Neural cell (in vitro differentiated cells): Measurements from ENCODE around the gene YPEL1. TPM values are rescaled to one million over a fixed set of nuclear protein-coding genes. Genes with fewer than 3 reads are reported as not detected.

Source experiments
- H2AFZ ChIP-seq: fragments of 200-600, 300-800 bp; sonication (generic), shearing (Covaris generic); 2 replicates; pipeline ENCODE4 v1.6.0; 2014; ENCODE audit warnings: low read depth, mild to moderate bottlenecking, antibody characterized with exemption, low read length, moderate library complexity
- H3F3A ChIP-seq: fragments of 200-600 bp; shearing (Covaris generic); 2 replicates; pipeline ENCODE4 v1.6.1; 2016; ENCODE audit warnings: mild to moderate bottlenecking, moderate library complexity, mixed read lengths, antibody characterized with exemption, low read length; ENCODE audit not compliant: insufficient read depth, poor library complexity, severe bottlenecking
- H3K27ac ChIP-seq: fragments of 200-600, 300-800 bp; sonication (generic), shearing (Covaris generic); 2 replicates; pipeline ENCODE4 v1.5.1; 2014; ENCODE audit warnings: mild to moderate bottlenecking, low read length, moderate library complexity
- H3K27me3 ChIP-seq: fragments of 300-800, 200-600 bp; sonication (generic), shearing (Covaris generic); 2 replicates; pipeline ENCODE4 v1.6.0; 2014; ENCODE audit warnings: mild to moderate bottlenecking, low read depth, low read length, moderate library complexity; ENCODE audit not compliant: insufficient read depth
- H3K36me3 ChIP-seq: fragments of 300-800, 200-600 bp; sonication (generic), shearing (Covaris generic); 2 replicates; pipeline ENCODE4 v1.5.1; 2014; ENCODE audit warnings: mild to moderate bottlenecking, antibody characterized with exemption, low read length, moderate library complexity; ENCODE audit not compliant: insufficient read depth
- H3K4me2 ChIP-seq: fragments of 300-800, 200-600 bp; sonication (generic), shearing (Covaris generic); 2 replicates; pipeline ENCODE4 v1.6.0; 2014; ENCODE audit warnings: mild to moderate bottlenecking, low read length
- H3K4me3 ChIP-seq: fragments of 300-800, 200-600 bp; sonication (generic), shearing (Covaris generic); 2 replicates; pipeline ENCODE4 v1.5.1; 2014; ENCODE audit warnings: mild to moderate bottlenecking, low read length, moderate library complexity
- H3K79me2 ChIP-seq: fragments of 200-600 bp; shearing (Covaris generic); replicated peaks from 2 replicates; pipeline ENCODE4 v1.6.0; 2014; ENCODE audit warnings: mild to moderate bottlenecking, low read length, moderate library complexity; ENCODE audit not compliant: insufficient read depth
- H3K9ac ChIP-seq: fragments of 300-800, 200-600 bp; sonication (generic), shearing (Covaris generic); 2 replicates; pipeline ENCODE4 v1.6.1; 2016; ENCODE audit warnings: mild to moderate bottlenecking, low read length, mixed read lengths
- H3K9me2 ChIP-seq: fragments of 200-600 bp; shearing (Covaris generic); 2 replicates; pipeline ENCODE4 v1.6.1; 2016; ENCODE audit warnings: mild to moderate bottlenecking, low read length, mixed read lengths; ENCODE audit not compliant: insufficient read depth
- H3K9me3 ChIP-seq: fragments of 200-600, 300-800 bp; sonication (generic), shearing (Covaris generic); 2 replicates; pipeline ENCODE4 v1.6.1; 2016; ENCODE audit warnings: mild to moderate bottlenecking, mixed run types, low read length, moderate library complexity, mixed read lengths
- H4K20me1 ChIP-seq: fragments of 200-600 bp; shearing (Covaris generic); 2 replicates; pipeline ENCODE4 v1.6.1; 2016; ENCODE audit warnings: mild to moderate bottlenecking, mixed run types; ENCODE audit not compliant: insufficient read depth
- CTCF ChIP-seq: fragments of 450-650 bp; IDR thresholded peaks from 2 replicates; pipeline ENCODE4 v1.5.1; 2014; ENCODE audit warnings: antibody characterized with exemption, mild to moderate bottlenecking, moderate library complexity; ENCODE audit not compliant: poor library complexity, severe bottlenecking
- EP300 ChIP-seq: fragments of 450-650 bp; conservative IDR thresholded peaks from 2 replicates; pipeline ENCODE4 v1.6.1; 2014; ENCODE audit warnings: antibody characterized with exemption, mild to moderate bottlenecking, moderate library complexity; ENCODE audit not compliant: poor library complexity, severe bottlenecking
- EZH2 ChIP-seq: fragments of 200-600, 300-800 bp; shearing (Covaris generic), sonication (generic); IDR thresholded peaks from 2 replicates; pipeline ENCODE4 v1.6.1; 2014; ENCODE audit warnings: antibody characterized with exemption, low read length, borderline replicate concordance, mild to moderate bottlenecking; ENCODE audit not compliant: insufficient read depth, poor library complexity, severe bottlenecking
- MXI1 ChIP-seq: fragments of 450-650 bp; conservative IDR thresholded peaks from 2 replicates; pipeline ENCODE4 v1.6.1; 2014; ENCODE audit warnings: antibody characterized with exemption, mild to moderate bottlenecking; ENCODE audit not compliant: poor library complexity, severe bottlenecking
- POLR2AphosphoS5 ChIP-seq: IDR thresholded peaks from 2 replicates; pipeline ENCODE4 v1.6.1; 2012
- RAD21 ChIP-seq: fragments of 450-650 bp; conservative IDR thresholded peaks from 2 replicates; pipeline ENCODE4 v1.6.1; 2014; ENCODE audit warnings: antibody characterized with exemption, mild to moderate bottlenecking, moderate library complexity
- REST ChIP-seq: IDR thresholded peaks from 2 replicates; pipeline ENCODE4 v1.6.1; 2012; ENCODE audit warnings: borderline replicate concordance
- SMC3 ChIP-seq: fragments of 450-650 bp; conservative IDR thresholded peaks from 2 replicates; pipeline ENCODE4 v1.6.1; 2014; ENCODE audit warnings: antibody characterized with exemption, mild to moderate bottlenecking, moderate library complexity; ENCODE audit not compliant: poor library complexity
- TAF1 ChIP-seq: IDR thresholded peaks from 2 replicates; pipeline ENCODE4 v1.6.1; 2012; ENCODE audit warnings: low read depth
- polyA plus RNA-seq: library from polyadenylated mRNA; depleted of rRNA; stranded (reverse); fragments of >200 nt; gene quantifications from 2 replicates; pipeline ENCODE4 v1.2.3, GENCODE V29; 2014

The YPEL1 gene
- polyA plus RNA-seq, 1 donor from 2014 or later, result 38.0 TPM

GRCh38 chr22:21728270-21728669 lies 7.3 kb downstream of the YPEL1 start:
- Histone ChIP-seq H3F3A (no peaks in the 10 kb centered on the region), H3K9ac (no peak overlapping the region), H3K4me2 (no peak overlapping the region), H2AFZ (no peak overlapping the region), H3K79me2 (peaks cover 46% of the 10 kb centered on the region), H3K4me3 (no peak overlapping the region), H3K36me3 (no peaks in the 10 kb centered on the region), H3K9me2 (no peaks in the 10 kb centered on the region), H3K27ac (no peak overlapping the region), H4K20me1 (no peaks in the 10 kb centered on the region), H3K9me3 (no peaks in the 10 kb centered on the region), H3K27me3 (no peaks in the 10 kb centered on the region)
- TF ChIP-seq CTCF (no peak), POLR2AphosphoS5 (no peak), RAD21 (no peak), SMC3 (no peak), TAF1 (no peak), MXI1 (no peak), EZH2 (no peak), EP300 (no peak), REST (no peak)

- no peaks in the 10 kb centered on the region for H3K9me3 ChIP-seq
- no peaks in the 10 kb centered on the region for H4K20me1 ChIP-seq
- peaks cover 43% of the 10 kb centered on the region for H3K79me2 ChIP-seq
- no peak overlapping the region for H3K9ac ChIP-seq
- H3F3A ChIP-seq, result no peaks in the 10 kb centered on the region
- H3K4me2 ChIP-seq, result no peak overlapping the region
- H3K4me3 ChIP-seq, result no peak overlapping the region
- no peak for TF ChIP-seq CTCF
- no peak for TF ChIP-seq EZH2
- no peak for TF ChIP-seq SMC3
- TF ChIP-seq RAD21, result no peak
- TF ChIP-seq MXI1, result no peak
- no peak for TF ChIP-seq TAF1
- no peak for TF ChIP-seq POLR2AphosphoS5
- TF ChIP-seq EP300, result no peak
- no peak for TF ChIP-seq REST
- no peak overlapping the region for H3K27ac ChIP-seq
- H3K9me2 ChIP-seq, result no peaks in the 10 kb centered on the region
- no peaks in the 10 kb centered on the region for H3K27me3 ChIP-seq
- H3K36me3 ChIP-seq, result no peaks in the 10 kb centered on the region
- no peak overlapping the region for H2AFZ ChIP-seq
These were observed 7.8 kb downstream of the YPEL1 start for GRCh38 chr22:21727768-21728167.
